NT2/D1 (cell line): ENCODE data around the gene MUC4.

Source experiments
- DNase-seq: peaks from one replicate; pipeline ENCODE4 v3.0.0-alpha.2; 2011; ENCODE audit warnings: low read depth, low spot score
- H3K27me3 ChIP-seq: 2 replicates; pipeline ENCODE4 v1.6.0; 2011; ENCODE audit warnings: mild to moderate bottlenecking; ENCODE audit not compliant: insufficient read length, insufficient read depth
- H3K36me3 ChIP-seq: 2 replicates; pipeline ENCODE4 v1.6.1; 2011; ENCODE audit warnings: mild to moderate bottlenecking, low read length, mixed read lengths; ENCODE audit not compliant: insufficient read depth, insufficient read length
- H3K4me1 ChIP-seq: 2 replicates; pipeline ENCODE4 v1.5.1; 2011; ENCODE audit not compliant: insufficient read depth, insufficient read length
- H3K4me3 ChIP-seq: 2 replicates; pipeline ENCODE4 v1.5.1; 2011; ENCODE audit warnings: low read depth; ENCODE audit not compliant: insufficient read length
- H3K9ac ChIP-seq: 2 replicates; pipeline ENCODE4 v1.6.0; 2011; ENCODE audit warnings: low read depth; ENCODE audit not compliant: insufficient read length
- H3K9me3 ChIP-seq: 2 replicates; pipeline ENCODE4 v1.5.1; 2011; ENCODE audit warnings: mild to moderate bottlenecking, low read length; ENCODE audit not compliant: insufficient read depth
- SUZ12 ChIP-seq: IDR thresholded peaks from 2 replicates; pipeline ENCODE4 v1.6.1; 2011; ENCODE audit not compliant: insufficient read length, insufficient read depth; ENCODE audit errors: extremely low read depth
- YY1 ChIP-seq: IDR thresholded peaks from 2 replicates; pipeline ENCODE4 v1.6.1; 2011; ENCODE audit not compliant: insufficient read length, insufficient read depth
- ZNF274 ChIP-seq: IDR thresholded peaks from 2 replicates; pipeline ENCODE4 v1.6.1; 2011; ENCODE audit warnings: mild to moderate bottlenecking, low read depth, low read length

Gene MUC4

GRCh38 chr3:195705081-195705991 lies 106.4 kb downstream of the MUC4 start:
- Histone ChIP-seq H3K9ac (no peak overlapping the region), H3K4me1 (peaks cover 14% of the 10 kb centered on the region), H3K36me3 (no peaks in the 10 kb centered on the region), H3K27me3 (peaks cover 53% of the 10 kb centered on the region), H3K4me3 (no peak overlapping the region), H3K9me3 (no peaks in the 10 kb centered on the region)
- TF ChIP-seq ZNF274: no peak
- TF ChIP-seq SUZ12: no peak
- no peak for TF ChIP-seq YY1
- no peak for DNase-seq

- no peak for TF ChIP-seq ZNF274
- no peak for TF ChIP-seq YY1
- TF ChIP-seq SUZ12: no peak
- Histone ChIP-seq H3K4me3 (no peak overlapping the region), H3K9ac (no peak overlapping the region), H3K9me3 (no peaks in the 10 kb centered on the region), H3K27me3 (peaks cover 48% of the 10 kb centered on the region), H3K4me1 (peaks cover 14% of the 10 kb centered on the region), H3K36me3 (peaks cover 5% of the 10 kb centered on the region)
- DNase-seq: no peak
Observed at GRCh38 chr3:195704433-195704999, 107.2 kb downstream of the MUC4 start.

DNA sequence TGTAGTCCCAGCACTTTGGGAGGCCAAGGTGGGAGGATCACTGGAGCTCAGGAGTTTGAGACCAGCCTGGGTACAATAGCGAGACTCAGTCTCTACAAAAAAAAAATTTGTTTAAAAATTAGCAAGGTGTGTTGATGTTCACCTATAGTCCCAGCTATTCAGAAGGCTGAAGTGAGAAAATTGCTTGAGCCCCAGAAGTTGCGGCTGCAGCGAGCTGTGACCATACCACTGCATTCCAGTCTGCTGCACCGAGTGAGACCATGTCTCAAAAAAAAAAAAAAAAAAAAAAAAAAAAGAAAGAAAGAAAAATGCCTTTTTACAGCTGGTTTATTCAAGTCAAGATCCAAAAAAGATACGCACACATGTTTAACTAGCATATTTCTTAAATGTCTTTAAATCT lies 108.0 kb downstream of the MUC4 start:
- H3K9ac ChIP-seq: no peak overlapping the region
- DNase-seq: no peak
- no peak overlapping the region for H3K4me3 ChIP-seq
- H3K4me1 ChIP-seq: peaks cover 14% of the 10 kb centered on the region
- no peaks in the 10 kb centered on the region for H3K9me3 ChIP-seq
- TF ChIP-seq ZNF274: no peak
- no peak for TF ChIP-seq SUZ12
- TF ChIP-seq YY1: no peak
- H3K36me3 ChIP-seq: peaks cover 5% of the 10 kb centered on the region
- peaks cover 41% of the 10 kb centered on the region for H3K27me3 ChIP-seq

GRCh38 chr3:195701042-195701915 lies 110.5 kb downstream of the MUC4 start:
- TF ChIP-seq ZNF274 (no peak), YY1 (no peak), SUZ12 (no peak)
- DNase-seq: no peak
- Histone ChIP-seq H3K4me1 (peaks cover 30% of the 10 kb centered on the region), H3K27me3 (peaks cover 20% of the 10 kb centered on the region), H3K4me3 (no peak overlapping the region), H3K36me3 (peaks cover 11% of the 10 kb centered on the region), H3K9ac (no peak overlapping the region), H3K9me3 (no peaks in the 10 kb centered on the region)

GRCh38 chr3:195700319-195700718 lies 111.4 kb downstream of the MUC4 start:
- TF ChIP-seq ZNF274: no peak
- H3K27me3 ChIP-seq: peaks cover 19% of the 10 kb centered on the region
- DNase-seq: no peak
- H3K9me3 ChIP-seq: no peaks in the 10 kb centered on the region
- H3K36me3 ChIP-seq: peaks cover 11% of the 10 kb centered on the region
- peaks cover 22% of the 10 kb centered on the region for H3K4me1 ChIP-seq
- no peak overlapping the region for H3K9ac ChIP-seq
- H3K4me3 ChIP-seq: no peak overlapping the region

DNA sequence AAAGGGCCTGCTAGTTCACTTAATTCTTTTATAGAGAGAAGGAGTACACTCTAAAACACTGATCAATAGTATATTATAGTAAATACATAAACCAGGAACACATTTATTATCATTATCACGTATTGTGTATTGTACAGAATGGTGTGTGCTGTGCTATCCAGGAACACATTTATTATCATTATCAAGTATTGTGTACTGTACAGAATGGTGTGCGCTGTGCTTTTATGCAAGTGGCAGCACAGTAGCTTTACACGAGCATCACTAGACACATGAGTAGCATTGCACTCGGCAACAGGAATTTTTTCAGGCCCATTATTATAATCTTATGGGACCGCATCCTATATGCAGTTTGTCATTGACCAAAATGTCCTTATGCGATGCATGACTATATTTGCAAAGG lies 111.9 kb downstream of the MUC4 start:
- no peaks in the 10 kb centered on the region for H3K9me3 ChIP-seq
- peaks cover 15% of the 10 kb centered on the region for H3K27me3 ChIP-seq
- H3K4me1 ChIP-seq: peaks cover 20% of the 10 kb centered on the region
- H3K36me3 ChIP-seq: peaks cover 16% of the 10 kb centered on the region
- H3K9ac ChIP-seq: no peak overlapping the region
- no peak for DNase-seq
- H3K4me3 ChIP-seq: no peak overlapping the region
- TF ChIP-seq ZNF274 (no peak), SUZ12 (no peak), YY1 (no peak)

DNA sequence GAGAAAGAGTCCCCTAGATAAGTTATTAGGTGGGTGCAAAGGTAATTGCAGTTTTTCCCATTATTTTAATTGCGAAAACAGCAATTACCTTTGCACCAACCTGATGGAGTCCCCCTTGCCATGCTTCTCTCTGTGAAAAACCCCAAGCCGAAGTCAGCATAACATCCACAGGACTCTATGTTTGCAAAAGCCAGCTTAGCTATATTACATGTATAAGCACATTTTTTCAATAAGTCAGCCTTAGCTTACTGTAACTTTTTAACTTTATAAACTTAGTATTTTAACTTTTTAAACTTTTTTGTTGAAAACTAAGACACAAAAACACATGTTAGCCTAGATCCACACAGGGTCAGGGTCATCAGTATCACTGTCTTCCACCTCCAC lies 112.3 kb downstream of the MUC4 start:
- no peak overlapping the region for H3K9ac ChIP-seq
- TF ChIP-seq YY1: no peak
- TF ChIP-seq ZNF274: no peak
- TF ChIP-seq SUZ12: no peak
- H3K27me3 ChIP-seq: peaks cover 11% of the 10 kb centered on the region
- H3K9me3 ChIP-seq: no peaks in the 10 kb centered on the region
- DNase-seq: no peak
- peaks cover 17% of the 10 kb centered on the region for H3K4me1 ChIP-seq
- H3K36me3 ChIP-seq: peaks cover 21% of the 10 kb centered on the region
- no peak overlapping the region for H3K4me3 ChIP-seq
